Smooth muscle cell of the brain vasculature (primary cell): Measurements from ENCODE around the gene TRMT6.

ENCODE experiments used
- DNase-seq: peaks from one replicate; pipeline ENCODE4 v3.0.0-alpha.2; 2012; ENCODE audit warnings: low read depth, low spot score

TRMT6 gene

GRCh38 chr20:5899444-5899843, 50.9 kb downstream of the TRMT6 start:
- DNase-seq = no peak

DNA sequence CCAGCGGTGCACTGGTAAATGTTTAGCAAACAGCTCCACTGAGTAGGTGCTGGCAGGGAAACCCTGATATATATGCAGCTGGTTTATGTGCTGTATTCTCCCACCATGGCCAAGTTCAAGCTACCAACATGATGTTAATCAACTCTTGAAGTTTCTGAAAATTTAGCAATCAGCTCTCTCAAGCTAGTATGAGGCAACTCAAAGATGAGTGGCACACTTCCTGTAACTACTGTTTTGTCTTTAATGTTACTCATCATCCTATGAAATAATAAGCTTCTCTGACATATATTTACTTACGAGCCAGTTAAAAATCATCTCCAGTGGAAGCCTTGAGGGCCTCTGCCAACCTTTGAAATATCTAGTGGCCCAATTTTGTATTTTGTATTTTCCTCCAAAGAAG, 54.7 kb downstream of the TRMT6 start:
- no peak for DNase-seq

DNA sequence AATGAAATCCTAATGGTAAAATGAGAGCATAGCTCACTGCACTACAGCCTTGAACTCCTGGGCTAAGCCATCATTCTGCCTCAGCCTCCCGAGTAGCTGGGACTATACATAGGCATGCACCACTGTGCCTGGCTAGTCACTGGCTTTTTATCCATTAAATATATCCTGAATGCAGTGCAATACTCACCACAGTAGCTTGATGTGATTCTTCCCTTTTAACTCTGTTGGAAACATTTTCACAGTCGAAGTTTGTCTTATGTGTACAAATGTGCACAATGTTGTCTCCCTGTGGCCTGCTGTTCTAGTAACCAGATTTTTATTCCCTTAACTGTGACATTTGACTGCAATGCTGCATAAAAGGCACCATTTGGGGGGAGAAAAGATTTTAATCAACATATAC, 56.7 kb downstream of the TRMT6 start:
- no peak for DNase-seq

DNA sequence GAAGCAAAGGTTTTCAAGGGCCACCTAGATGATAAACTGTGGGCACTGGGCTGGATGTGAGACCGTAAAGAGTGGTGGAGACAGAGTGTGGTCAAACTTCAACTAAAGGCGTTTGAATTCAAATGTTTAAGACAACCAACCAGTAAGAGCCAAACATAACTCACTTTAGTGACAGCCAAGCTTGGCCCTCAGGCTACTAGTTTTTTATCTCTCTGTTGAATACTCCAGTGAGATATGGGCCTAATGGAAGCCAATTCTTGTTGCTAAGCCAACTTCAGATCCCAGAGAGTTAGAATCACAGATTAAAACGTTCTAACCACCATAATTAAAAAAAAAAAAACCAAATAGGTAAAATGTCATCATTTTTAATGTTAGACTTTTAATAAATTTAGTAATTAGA, 57.3 kb downstream of the TRMT6 start:
- DNase-seq = no peak

DNA sequence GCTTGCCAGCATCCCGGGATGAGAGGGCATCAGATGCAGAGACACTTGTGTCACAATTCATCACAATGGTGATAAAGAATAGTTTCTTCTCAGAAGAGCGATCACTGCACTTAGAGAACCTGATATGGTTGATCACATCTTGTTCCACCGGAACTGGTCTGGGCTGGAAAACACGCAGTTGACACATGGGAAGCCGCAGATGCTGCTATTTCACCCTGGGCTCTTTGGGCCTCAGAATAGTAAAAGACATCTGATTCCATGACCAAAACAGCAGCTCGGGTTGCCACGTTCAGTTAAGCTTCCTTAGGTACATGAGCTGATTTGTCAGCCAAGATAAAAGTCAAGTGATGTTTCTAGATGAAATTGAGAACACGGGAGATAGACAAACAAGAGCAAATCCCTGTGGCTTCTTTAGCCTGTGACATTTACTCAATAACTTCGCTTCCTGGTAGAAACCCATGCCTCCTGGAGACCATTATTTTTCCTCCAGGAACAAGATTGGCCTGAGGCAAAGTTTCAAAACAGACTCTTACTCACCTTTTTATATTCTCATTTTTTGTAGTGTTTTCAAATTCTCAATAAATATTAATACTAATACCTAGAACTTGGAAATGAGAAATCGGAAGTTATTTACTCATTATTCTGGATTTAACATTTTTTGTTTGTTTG, 59.4 kb downstream of the TRMT6 start:
- no peak for DNase-seq

GRCh38 chr20:5888041-5888440, 62.3 kb downstream of the TRMT6 start:
- no peak for DNase-seq

- no peak for DNase-seq
Observed at GRCh38 chr20:5887386-5887785, 62.9 kb downstream of the TRMT6 start.
